Transverse colon (tissue), 4 donors: ENCODE results near the gene JPH3. TPM values are rescaled to one million over a fixed set of nuclear protein-coding genes. Genes with fewer than 3 reads are reported as not detected.
"Not testable (repeated sequence)": the region's sequence is repeated elsewhere in the genome, so short reads cannot be mapped to it uniquely, and the experiment has no call there.

ENCODE experiments used
- DNase-seq: peaks from one replicate; pipeline ENCODE4 v3.0.0-alpha.2; 2019
- H3K27ac ChIP-seq, 4 donors: fragments of 200-600 bp; sonication (generic); 2 replicates each; pipeline ENCODE4 v1.5.1; 2016 to 2018; ENCODE audit warnings: inconsistent platforms in 4 of 4
- H3K27me3 ChIP-seq: fragments of 200-600 bp; sonication (generic); 2 replicates; pipeline ENCODE4 v1.5.1; 2017; ENCODE audit warnings: inconsistent platforms
- H3K36me3 ChIP-seq, 4 donors: fragments of 200-600 bp; sonication (generic); 2 replicates each; pipeline ENCODE4 v1.5.1; 2017 to 2019; ENCODE audit warnings: inconsistent platforms in 4 of 4
- H3K4me1 ChIP-seq, 4 donors: fragments of 200-600 bp; sonication (generic); 2 replicates each; pipeline ENCODE4 v1.5.1; 2017 to 2020; ENCODE audit warnings: inconsistent platforms in 4 of 4
- H3K4me3 ChIP-seq, 4 donors: fragments of 200-600 bp; sonication (generic); 1 replicate in 1 of 4; 2 replicates in 3 of 4; pipeline versions ENCODE4 v1.5.1 to v1.6.1; 2017 to 2019; ENCODE audit warnings: inconsistent platforms in 4 of 4
- H3K9me3 ChIP-seq, 2 donors: fragments of 200-600 bp; sonication (generic); 2 replicates each; pipeline ENCODE4 v1.5.1; 2017 to 2019; ENCODE audit warnings: inconsistent platforms in 2 of 2
- CTCF ChIP-seq, 5 experiments: fragments of 200-600 bp in 3 of 5; fragments of 450-650 bp in 2 of 5; sonication (generic) in 3 of 5; IDR thresholded peaks; 1 replicate in 2 of 5; 2 replicates in 3 of 5; pipeline ENCODE4 v1.5.1; 2016 to 2017; ENCODE audit warnings: antibody characterized with exemption in 5 of 5, inconsistent platforms in 3 of 5, mild to moderate bottlenecking in 2 of 5, moderate library complexity in 1 of 5
- EP300 ChIP-seq: sonication (generic); formaldehyde crosslinking; IDR thresholded peaks from one replicate; pipeline ENCODE4 v1.6.1; 2017; ENCODE audit warnings: antibody characterized with exemption, low read depth
- POLR2A ChIP-seq: fragments of 450-650 bp; IDR thresholded peaks from one replicate; pipeline ENCODE4 v1.6.1; 2016; ENCODE audit warnings: antibody characterized with exemption, mild to moderate bottlenecking, moderate library complexity
- POLR2AphosphoS5 ChIP-seq, 3 donors: sonication (generic); formaldehyde crosslinking; IDR thresholded peaks; one replicate each; pipeline ENCODE4 v1.6.1; 2016; ENCODE audit warnings: antibody characterized with exemption in 3 of 3
- WGBS, 2 donors: methylation state at CpG; one replicate each; pipeline ENCODE4 v1.1.5; 2018; ENCODE audit warnings: low coverage in 1 of 2; 5-methylcytosine and 5-hydroxymethylcytosine counted together
- in situ Hi-C, 4 donors: fragments of 200-750 bp; cut with MboI; loops; one replicate each; pipeline versions ENCODE4 v1.15.0 to v1.15.1; 2017; ENCODE audit warnings: low sequenced_read_pairs in 3 of 4, low pct_ligation_motif_present in 1 of 4, low pct_unique_long_range_greater_than_20kb in 1 of 4
- intact Hi-C: fragments of 100-400 bp; cut with DNase I; formaldehyde crosslinking; loops from one replicate; pipeline ENCODE4 v1.15.1; 2023; ENCODE audit warnings: low total_unique reads
- total RNA-seq, 4 donors: library from RNA; depleted of rRNA; stranded (reverse); fragments of >200 nt; gene quantifications; one replicate each; pipeline ENCODE4 v1.1.0, GENCODE V29; 2016

The JPH3 gene
- total RNA-seq, 4 donors from 2014 or later = 0.32 to 5.2 (median 0.41) TPM; not detected in 1

- DNase-seq = no peak
- Histone ChIP-seq H3K4me1 (peaks cover 0 to 19% (median 10%) of the 10 kb centered on the region in 4 donors), H3K36me3 (no peaks in the 10 kb centered on the region), H3K27me3 (peaks cover 18% of the 10 kb centered on the region), H3K9me3 (no peaks in the 10 kb centered on the region), H3K4me3 (no peak overlapping the region), H3K27ac (no peak overlapping the region)
- 77 to 100% methylated on average over 2 to 6 of the region's 6 CpGs for WGBS, 2 donors
- in situ Hi-C loops = no loop called here
- TF ChIP-seq POLR2AphosphoS5 (IDR thresholded peaks at IDR 0.05) (no peak), POLR2A (no peak), EP300 (no peak), CTCF (IDR thresholded peaks at IDR 0.05) (no peak)
- intact Hi-C loops = no loop called here
Observed at GRCh38 chr16:87572959-87573358, 29.3 kb upstream of the JPH3 start.

GRCh38 chr16:87575027-87575804 is 27.1 kb upstream of the JPH3 start:
- Histone ChIP-seq H3K27ac (no peak overlapping the region), H3K36me3 (no peaks in the 10 kb centered on the region), H3K9me3 (no peaks in the 10 kb centered on the region), H3K27me3 (peaks cover 10% of the 10 kb centered on the region), H3K4me3 (no peak overlapping the region), H3K4me1 (peaks cover 0 to 18% (median 10%) of the 10 kb centered on the region in 4 donors)
- in situ Hi-C loops (no loop called here), intact Hi-C loops (no loop called here)
- 65% methylated on average over 12 of the region's 13 CpGs; no CpG with 5 or more reads in 1 of the 2 donors for WGBS, 2 donors
- TF ChIP-seq POLR2A = no peak
- TF ChIP-seq EP300 = no peak
- no peak for TF ChIP-seq POLR2AphosphoS5 (IDR thresholded peaks at IDR 0.05)
- TF ChIP-seq CTCF (IDR thresholded peaks at IDR 0.05) = no peak
- DNase-seq = no peak

- Histone ChIP-seq H3K9me3 (no peaks in the 10 kb centered on the region), H3K27me3 (peaks cover 4% of the 10 kb centered on the region), H3K27ac (no peak overlapping the region), H3K4me3 (no peak overlapping the region), H3K36me3 (no peaks in the 10 kb centered on the region), H3K4me1 (peaks cover 0 to 9% (median 4%) of the 10 kb centered on the region in 4 donors)
- intact Hi-C loops (no loop called here), in situ Hi-C loops (no loop called here)
- WGBS, 2 donors = 51% methylated on average over 15 of the region's 16 CpGs; no CpG with 5 or more reads in 1 of the 2 donors
- no peak for DNase-seq
- TF ChIP-seq POLR2A = no peak
- no peak for TF ChIP-seq EP300
- TF ChIP-seq POLR2AphosphoS5 (IDR thresholded peaks at IDR 0.05) = no peak
- no peak for TF ChIP-seq CTCF (IDR thresholded peaks at IDR 0.05)
Observed at GRCh38 chr16:87576171-87576570, 26.1 kb upstream of the JPH3 start.

GRCh38 chr16:87578142-87578930 is 24.0 kb upstream of the JPH3 start:
- H3K36me3 ChIP-seq, intact Hi-C loops, H3K9me3 ChIP-seq, in situ Hi-C loops, DNase-seq, H3K4me3 ChIP-seq, H3K27ac ChIP-seq: not testable (repeated sequence)
- Histone ChIP-seq H3K4me1 (peaks cover 6 to 15% (median 8%) of the 10 kb centered on the region in 4 donors), H3K27me3 (peaks cover 14% of the 10 kb centered on the region)
- WGBS, 2 donors = 77 to 81% methylated on average over 7 to 16 of the region's 16 CpGs
